ENCODE data around the gene MIAT. TPM values are rescaled to one million over a fixed set of nuclear protein-coding genes. Genes with fewer than 3 reads are reported as not detected.

MIAT gene
- total and polyA plus RNA-seq, 2 of the 13 experiments (the other 11 are each of a cell fraction or from before 2014, with no cell fraction given), result 0.04 TPM; not detected in 1

DNA sequence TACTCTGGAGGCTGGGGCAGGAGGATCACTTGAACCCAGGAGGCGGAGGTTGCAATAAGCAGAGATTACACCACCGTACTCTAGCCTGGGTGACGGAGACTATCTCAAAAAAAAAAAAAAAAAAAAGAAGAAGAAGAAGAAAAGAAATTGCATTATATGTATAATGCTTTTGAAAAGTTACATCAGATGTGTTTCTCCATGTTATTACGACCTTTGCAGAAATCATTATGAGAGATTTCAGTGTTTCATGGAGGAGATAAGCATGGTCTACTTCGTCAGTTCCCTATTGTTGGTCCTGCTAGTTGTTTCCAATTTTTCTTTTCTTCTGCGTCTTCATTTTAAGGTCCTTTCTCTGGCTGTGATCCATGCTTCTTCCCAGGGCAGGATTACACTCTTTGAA, 3.0 kb downstream of the MIAT start:
- WGBS (ENCODE audit: low lambda C conversion rate), result 36% methylated on average over 5 of the region's 6 CpGs
- Histone ChIP-seq H3K27me3 (ENCODE audit: control insufficient read depth in 1 of 2, insufficient read depth in 2 of 2, low read length in 2 of 2) (peaks cover 2 to 58% of the 10 kb centered on the region in 2 experiments; a peak in 4 of 5 replicates), H3K27ac (ENCODE audit: extremely low read length, insufficient read depth, low read length) (no peak overlapping the region), H3K9ac (ENCODE audit: insufficient read depth, low read depth, low read length) (no peak overlapping the region), H3K79me2 (ENCODE audit: insufficient read depth, low read length) (no peaks in the 10 kb centered on the region), H3K4me3 (replicated peaks in 1 of 3; ENCODE audit: insufficient read depth in 1 of 3, low read depth in 2 of 3, low read length in 3 of 3) (no peak overlapping the region), H4K20me1 (ENCODE audit: insufficient read depth, low read length) (no peaks in the 10 kb centered on the region), H3K4me1 (ENCODE audit: insufficient read depth, low read length) (no peaks in the 10 kb centered on the region), H3K9me3 (ENCODE audit: low read length) (no peaks in the 10 kb centered on the region), H3K36me3 (replicated peaks in 1 of 2; ENCODE audit: control insufficient read depth in 1 of 2, insufficient read depth in 2 of 2, low read length in 2 of 2) (no peaks in the 10 kb centered on the region), H3K4me2 (ENCODE audit: low read depth, low read length) (no peak overlapping the region), H2AFZ (ENCODE audit: low read length) (no peak overlapping the region)
- intact Hi-C loops (cut with micrococcal nuclease; ENCODE audit: unreplicated experiment) (no loop called here), in situ Hi-C loops (cut with HindIII; ENCODE audit: extremely low pct_ligation_motif_present, low pct_unique_long_range_greater_than_20kb) (no loop called here)
- BruUV-seq (replicated peaks), result no TSS peak
- FAIRE-seq (no peak), ATAC-seq (no peak), DNase-seq (ENCODE audit: low spot score) (no peak)
- ChIA-PET CTCF (ENCODE audit: low intra/inter-chr PET ratio, low total read pairs) (no interaction called here), POLR2A (no interaction called here)
- TF ChIP-seq NCOA5 (CRISPR knock-in tag; IDR thresholded peaks at IDR 0.05), result no peak
- TF ChIP-seq PRMT3 (CRISPR knock-in tag; IDR thresholded peaks at IDR 0.05; ENCODE audit: borderline replicate concordance, low read depth), result no peak
- TF ChIP-seq ZFYVE20 (CRISPR knock-in tag; IDR thresholded peaks at IDR 0.05; ENCODE audit: borderline replicate concordance, low read depth), result no peak
- TF ChIP-seq, protein P1, sequence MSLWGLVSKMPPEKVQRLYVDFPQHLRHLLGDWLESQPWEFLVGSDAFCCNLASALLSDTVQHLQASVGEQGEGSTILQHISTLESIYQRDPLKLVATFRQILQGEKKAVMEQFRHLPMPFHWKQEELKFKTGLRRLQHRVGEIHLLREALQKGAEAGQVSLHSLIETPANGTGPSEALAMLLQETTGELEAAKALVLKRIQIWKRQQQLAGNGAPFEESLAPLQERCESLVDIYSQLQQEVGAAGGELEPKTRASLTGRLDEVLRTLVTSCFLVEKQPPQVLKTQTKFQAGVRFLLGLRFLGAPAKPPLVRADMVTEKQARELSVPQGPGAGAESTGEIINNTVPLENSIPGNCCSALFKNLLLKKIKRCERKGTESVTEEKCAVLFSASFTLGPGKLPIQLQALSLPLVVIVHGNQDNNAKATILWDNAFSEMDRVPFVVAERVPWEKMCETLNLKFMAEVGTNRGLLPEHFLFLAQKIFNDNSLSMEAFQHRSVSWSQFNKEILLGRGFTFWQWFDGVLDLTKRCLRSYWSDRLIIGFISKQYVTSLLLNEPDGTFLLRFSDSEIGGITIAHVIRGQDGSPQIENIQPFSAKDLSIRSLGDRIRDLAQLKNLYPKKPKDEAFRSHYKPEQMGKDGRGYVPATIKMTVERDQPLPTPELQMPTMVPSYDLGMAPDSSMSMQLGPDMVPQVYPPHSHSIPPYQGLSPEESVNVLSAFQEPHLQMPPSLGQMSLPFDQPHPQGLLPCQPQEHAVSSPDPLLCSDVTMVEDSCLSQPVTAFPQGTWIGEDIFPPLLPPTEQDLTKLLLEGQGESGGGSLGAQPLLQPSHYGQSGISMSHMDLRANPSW (CRISPR knock-in tag; IDR thresholded peaks at IDR 0.05; ENCODE audit: borderline replicate concordance), result no peak
- TF ChIP-seq CHD2 (IDR thresholded peaks at IDR 0.05; ENCODE audit: low read depth, low read length), result no peak
- no peak for TF ChIP-seq ZNF205 (CRISPR knock-in tag; IDR thresholded peaks at IDR 0.05)
- no peak for TF ChIP-seq ZNF30 (CRISPR knock-in tag; IDR thresholded peaks at IDR 0.05)
- TF ChIP-seq HDAC6 (IDR thresholded peaks at IDR 0.05; ENCODE audit: low read depth, low read length), result no peak
- TF ChIP-seq ZNF3 (CRISPR knock-in tag; IDR thresholded peaks at IDR 0.05), result no peak
- TF ChIP-seq, protein P2, sequence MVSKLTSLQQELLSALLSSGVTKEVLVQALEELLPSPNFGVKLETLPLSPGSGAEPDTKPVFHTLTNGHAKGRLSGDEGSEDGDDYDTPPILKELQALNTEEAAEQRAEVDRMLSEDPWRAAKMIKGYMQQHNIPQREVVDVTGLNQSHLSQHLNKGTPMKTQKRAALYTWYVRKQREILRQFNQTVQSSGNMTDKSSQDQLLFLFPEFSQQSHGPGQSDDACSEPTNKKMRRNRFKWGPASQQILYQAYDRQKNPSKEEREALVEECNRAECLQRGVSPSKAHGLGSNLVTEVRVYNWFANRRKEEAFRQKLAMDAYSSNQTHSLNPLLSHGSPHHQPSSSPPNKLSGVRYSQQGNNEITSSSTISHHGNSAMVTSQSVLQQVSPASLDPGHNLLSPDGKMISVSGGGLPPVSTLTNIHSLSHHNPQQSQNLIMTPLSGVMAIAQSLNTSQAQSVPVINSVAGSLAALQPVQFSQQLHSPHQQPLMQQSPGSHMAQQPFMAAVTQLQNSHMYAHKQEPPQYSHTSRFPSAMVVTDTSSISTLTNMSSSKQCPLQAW (CRISPR knock-in tag; IDR thresholded peaks at IDR 0.05), result no peak
- no peak for TF ChIP-seq TMF1 (CRISPR knock-in tag; IDR thresholded peaks at IDR 0.05; ENCODE audit: low read depth)
- no peak for TF ChIP-seq ZNF773 (CRISPR knock-in tag; IDR thresholded peaks at IDR 0.05; ENCODE audit: borderline replicate concordance)
- no peak for TF ChIP-seq RBM22 (optimal IDR thresholded peaks at IDR 0.05; ENCODE audit: low read length)
- TF ChIP-seq ZNF558 (CRISPR knock-in tag; IDR thresholded peaks at IDR 0.05; ENCODE audit: borderline replicate concordance), result no peak
- no peak for TF ChIP-seq NFYC (CRISPR knock-in tag; IDR thresholded peaks at IDR 0.05)
- no peak for TF ChIP-seq ZNF678 (CRISPR knock-in tag; IDR thresholded peaks at IDR 0.05)
- TF ChIP-seq RFX1 (IDR thresholded peaks at IDR 0.05), result no peak
